ENCODE results near the gene CARMIL1.

Gene CARMIL1

DNA sequence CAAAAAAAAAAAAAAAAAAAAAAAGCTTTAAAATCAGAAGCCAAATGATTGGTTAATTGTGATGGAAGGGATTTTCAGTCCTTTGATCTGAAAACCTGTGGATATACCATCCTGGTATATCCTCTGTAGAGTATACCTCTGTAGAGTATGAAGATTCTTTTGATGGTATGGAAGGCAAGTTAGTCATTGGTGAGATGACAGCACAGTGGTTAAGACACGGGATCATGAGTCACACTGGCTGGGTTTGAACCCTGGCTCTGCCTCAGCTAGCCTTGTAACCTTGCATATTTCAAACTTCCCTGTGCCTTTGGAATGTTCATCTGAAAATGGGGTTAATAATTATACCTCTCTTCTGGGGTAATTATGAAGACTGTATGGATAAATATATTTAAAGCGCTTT lies 179.3 kb downstream of the CARMIL1 start:
- no peaks in the 10 kb centered on the region for H3K4me1 ChIP-seq (ENCODE audit: control insufficient read depth, insufficient read depth, low read length)
- CTCF ChIA-PET, result no interaction called here
- no peak overlapping the region for H3K27ac ChIP-seq (ENCODE audit: extremely low read depth, low read depth, low read length)
- H3K9me3 ChIP-seq (ENCODE audit: control insufficient read depth, insufficient read depth, low read depth, low read length), result no peaks in the 10 kb centered on the region
- POLR2A ChIA-PET, result no interaction called here
- no peaks in the 10 kb centered on the region for H3K36me3 ChIP-seq (ENCODE audit: control insufficient read depth in 2 of 2, insufficient read depth in 1 of 2, low read length in 2 of 2)
- no peak overlapping the region for H3K4me3 ChIP-seq (ENCODE audit: low read depth, low read length)
- no peak for TF ChIP-seq ZNF791 (tag by site-specific recombination; IDR thresholded peaks at IDR 0.05)
- 0 out of 2 replicates have a peak, but pooled peaks have one; percentile 39 for TF ChIP-seq ZNF600 (tag by site-specific recombination; IDR thresholded peaks at IDR 0.05)
- TF ChIP-seq, protein P1, sequence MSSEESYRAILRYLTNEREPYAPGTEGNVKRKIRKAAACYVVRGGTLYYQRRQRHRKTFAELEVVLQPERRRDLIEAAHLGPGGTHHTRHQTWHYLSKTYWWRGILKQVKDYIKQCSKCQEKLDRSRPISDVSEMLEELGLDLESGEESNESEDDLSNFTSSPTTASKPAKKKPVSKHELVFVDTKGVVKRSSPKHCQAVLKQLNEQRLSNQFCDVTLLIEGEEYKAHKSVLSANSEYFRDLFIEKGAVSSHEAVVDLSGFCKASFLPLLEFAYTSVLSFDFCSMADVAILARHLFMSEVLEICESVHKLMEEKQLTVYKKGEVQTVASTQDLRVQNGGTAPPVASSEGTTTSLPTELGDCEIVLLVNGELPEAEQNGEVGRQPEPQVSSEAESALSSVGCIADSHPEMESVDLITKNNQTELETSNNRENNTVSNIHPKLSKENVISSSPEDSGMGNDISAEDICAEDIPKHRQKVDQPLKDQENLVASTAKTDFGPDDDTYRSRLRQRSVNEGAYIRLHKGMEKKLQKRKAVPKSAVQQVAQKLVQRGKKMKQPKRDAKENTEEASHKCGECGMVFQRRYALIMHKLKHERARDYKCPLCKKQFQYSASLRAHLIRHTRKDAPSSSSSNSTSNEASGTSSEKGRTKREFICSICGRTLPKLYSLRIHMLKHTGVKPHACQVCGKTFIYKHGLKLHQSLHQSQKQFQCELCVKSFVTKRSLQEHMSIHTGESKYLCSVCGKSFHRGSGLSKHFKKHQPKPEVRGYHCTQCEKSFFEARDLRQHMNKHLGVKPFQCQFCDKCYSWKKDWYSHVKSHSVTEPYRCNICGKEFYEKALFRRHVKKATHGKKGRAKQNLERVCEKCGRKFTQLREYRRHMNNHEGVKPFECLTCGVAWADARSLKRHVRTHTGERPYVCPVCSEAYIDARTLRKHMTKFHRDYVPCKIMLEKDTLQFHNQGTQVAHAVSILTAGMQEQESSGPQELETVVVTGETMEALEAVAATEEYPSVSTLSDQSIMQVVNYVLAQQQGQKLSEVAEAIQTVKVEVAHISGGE (tag by site-specific recombination; conservative IDR thresholded peaks at IDR 0.05; ENCODE audit: low read depth), result no peak
- no peak for TF ChIP-seq ZNF544 (tag by site-specific recombination; IDR thresholded peaks at IDR 0.05)

DNA sequence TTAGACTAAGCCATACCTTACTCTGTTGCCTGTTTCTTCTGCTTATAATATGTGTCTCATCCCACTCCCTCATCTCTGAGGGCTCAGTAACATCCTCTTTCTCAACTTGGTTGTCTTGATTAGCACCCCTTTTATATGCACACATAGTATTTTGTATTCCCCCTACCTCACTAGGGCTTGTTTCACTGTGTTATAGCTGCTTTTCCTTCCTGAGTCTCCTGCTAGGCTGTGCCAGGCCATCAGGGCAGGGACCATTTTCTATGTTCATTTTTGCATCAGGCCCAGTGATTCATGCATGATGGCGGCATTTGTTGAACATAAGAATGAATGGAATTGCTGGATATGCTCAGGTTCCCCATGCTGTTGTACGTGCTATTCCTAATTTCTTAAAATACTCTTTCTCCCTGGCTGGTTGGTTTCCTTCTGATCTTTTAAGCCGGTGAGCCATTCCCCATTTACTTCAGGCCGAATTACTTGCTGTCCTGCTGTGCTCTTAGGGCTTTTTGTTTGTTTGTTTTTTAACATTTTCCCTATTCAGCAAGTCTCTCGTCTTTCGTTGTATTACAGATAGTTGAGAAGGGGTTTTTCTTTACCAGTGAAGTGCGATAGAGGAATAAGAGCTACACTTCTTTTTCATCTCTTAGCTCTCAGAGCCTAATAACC lies 183.2 kb downstream of the CARMIL1 start:
- Histone ChIP-seq H3K27ac (ENCODE audit: extremely low read depth, low read depth, low read length) (no peak overlapping the region), H3K9me3 (ENCODE audit: control insufficient read depth, insufficient read depth, low read depth, low read length) (no peaks in the 10 kb centered on the region), H3K36me3 (ENCODE audit: control insufficient read depth in 2 of 2, insufficient read depth in 1 of 2, low read length in 2 of 2) (no peaks in the 10 kb centered on the region), H3K4me1 (ENCODE audit: control insufficient read depth, insufficient read depth, low read length) (no peaks in the 10 kb centered on the region), H3K4me3 (ENCODE audit: low read depth, low read length) (no peak overlapping the region)
- ChIA-PET POLR2A (no interaction called here), CTCF (interaction anchor here (0.7 kb wide), 2 partner anchors 72 to 139 kb away, joined by 3 to 4 read pairs; no protein-coding TSS in a partner anchor)
- TF ChIP-seq, protein P2, sequence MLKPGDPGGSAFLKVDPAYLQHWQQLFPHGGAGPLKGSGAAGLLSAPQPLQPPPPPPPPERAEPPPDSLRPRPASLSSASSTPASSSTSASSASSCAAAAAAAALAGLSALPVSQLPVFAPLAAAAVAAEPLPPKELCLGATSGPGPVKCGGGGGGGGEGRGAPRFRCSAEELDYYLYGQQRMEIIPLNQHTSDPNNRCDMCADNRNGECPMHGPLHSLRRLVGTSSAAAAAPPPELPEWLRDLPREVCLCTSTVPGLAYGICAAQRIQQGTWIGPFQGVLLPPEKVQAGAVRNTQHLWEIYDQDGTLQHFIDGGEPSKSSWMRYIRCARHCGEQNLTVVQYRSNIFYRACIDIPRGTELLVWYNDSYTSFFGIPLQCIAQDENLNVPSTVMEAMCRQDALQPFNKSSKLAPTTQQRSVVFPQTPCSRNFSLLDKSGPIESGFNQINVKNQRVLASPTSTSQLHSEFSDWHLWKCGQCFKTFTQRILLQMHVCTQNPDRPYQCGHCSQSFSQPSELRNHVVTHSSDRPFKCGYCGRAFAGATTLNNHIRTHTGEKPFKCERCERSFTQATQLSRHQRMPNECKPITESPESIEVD (tag by site-specific recombination; IDR thresholded peaks at IDR 0.05), result 0 out of 2 replicates have a peak, but pooled peaks have one; percentile 15
- TF ChIP-seq ZFP69B (tag by site-specific recombination; IDR thresholded peaks at IDR 0.05), result no peak

DNA sequence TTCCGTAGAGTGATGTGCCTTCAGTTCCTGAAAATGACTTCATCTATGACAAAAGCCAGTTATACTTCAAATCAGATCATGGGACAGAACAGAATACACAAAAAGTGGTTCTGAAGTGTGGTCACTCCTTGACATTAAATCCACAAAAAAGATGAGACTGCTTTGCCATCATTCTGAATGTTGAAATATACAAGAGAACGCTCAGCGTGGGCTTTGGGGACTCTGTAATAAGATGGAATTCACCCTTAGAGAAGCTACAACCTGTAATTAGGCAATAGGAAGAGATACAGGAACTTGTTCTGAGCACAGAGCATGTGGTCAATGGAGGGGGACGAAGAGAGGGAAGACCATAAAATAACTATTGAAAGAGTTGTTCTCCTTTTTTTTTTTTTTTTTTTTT lies 184.3 kb downstream of the CARMIL1 start:
- no peak overlapping the region for H3K27ac ChIP-seq (ENCODE audit: extremely low read depth, low read depth, low read length)
- TF ChIP-seq ZNF157 (tag by site-specific recombination; IDR thresholded peaks at IDR 0.05) (no peak), ZNF843 (tag by site-specific recombination; IDR thresholded peaks at IDR 0.05) (no peak), SP3 (tag by site-specific recombination; IDR thresholded peaks at IDR 0.05) (no peak), ZNF16 (tag by site-specific recombination; IDR thresholded peaks at IDR 0.05; ENCODE audit: low read depth) (no peak)
- TF ChIP-seq, protein P3, sequence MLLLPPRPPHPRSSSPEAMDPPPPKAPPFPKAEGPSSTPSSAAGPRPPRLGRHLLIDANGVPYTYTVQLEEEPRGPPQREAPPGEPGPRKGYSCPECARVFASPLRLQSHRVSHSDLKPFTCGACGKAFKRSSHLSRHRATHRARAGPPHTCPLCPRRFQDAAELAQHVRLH (tag by site-specific recombination; IDR thresholded peaks at IDR 0.05), result no peak
- TF ChIP-seq, protein P4, sequence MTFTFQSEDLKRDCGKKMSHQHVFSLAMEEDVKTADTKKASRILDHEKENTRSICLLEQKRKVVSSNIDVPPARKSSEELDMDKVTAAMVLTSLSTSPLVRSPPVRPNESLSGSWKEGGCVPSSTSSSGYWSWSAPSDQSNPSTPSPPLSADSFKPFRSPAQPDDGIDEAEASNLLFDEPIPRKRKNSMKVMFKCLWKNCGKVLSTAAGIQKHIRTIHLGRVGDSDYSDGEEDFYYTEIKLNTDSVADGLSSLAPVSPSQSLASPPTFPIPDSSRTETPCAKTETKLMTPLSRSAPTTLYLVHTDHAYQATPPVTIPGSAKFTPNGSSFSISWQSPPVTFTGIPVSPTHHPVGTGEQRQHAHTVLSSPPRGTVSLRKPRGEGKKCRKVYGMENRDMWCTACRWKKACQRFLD (tag by site-specific recombination; IDR thresholded peaks at IDR 0.05), result no peak
- ChIA-PET CTCF (no interaction called here), POLR2A (no interaction called here)
- no peaks in the 10 kb centered on the region for H3K4me1 ChIP-seq (ENCODE audit: control insufficient read depth, insufficient read depth, low read length)
- no peaks in the 10 kb centered on the region for H3K36me3 ChIP-seq (ENCODE audit: control insufficient read depth in 2 of 2, insufficient read depth in 1 of 2, low read length in 2 of 2)
- no peaks in the 10 kb centered on the region for H3K9me3 ChIP-seq (ENCODE audit: control insufficient read depth, insufficient read depth, low read depth, low read length)
- no peak overlapping the region for H3K4me3 ChIP-seq (ENCODE audit: low read depth, low read length)
